GM23338 (cell line): ENCODE results near the gene DNAAF5.

Experiments
- CREB1 ChIP-seq: fragments of 250-450 bp; sonication (Bioruptor Pico); IDR thresholded peaks from 2 replicates; pipeline ENCODE4 v1.5.0; 2020; ENCODE audit warnings: low read depth, mild to moderate bottlenecking, moderate library complexity
- EZH2 ChIP-seq: fragments of 200-600 bp; sonication (generic); IDR thresholded peaks from one replicate; pipeline ENCODE4 v1.8.0; 2017; ENCODE audit warnings: antibody characterized with exemption, mild to moderate bottlenecking, low read depth; ENCODE audit not compliant: unreplicated experiment
- JUNB ChIP-seq: IDR thresholded peaks from one replicate; pipeline ENCODE4 v1.6.1; 2016; ENCODE audit warnings: antibody characterized with exemption; ENCODE audit not compliant: unreplicated experiment
- POLR2AphosphoS5 ChIP-seq: IDR thresholded peaks from 2 replicates; pipeline ENCODE4 v1.6.1; 2016; ENCODE audit warnings: antibody characterized with exemption, low read depth
- TF ChIP-seq, protein P1 (sequence below), 2 experiments: fragments of 200-600 bp in 1 of 2; sonication (generic) in 1 of 2; conservative IDR thresholded peaks; 2 replicates each; pipeline versions ENCODE4 v1.5.1 to v1.6.1; 2016 to 2017; ENCODE audit warnings: antibody characterized with exemption in 2 of 2, low read depth in 2 of 2, mild to moderate bottlenecking in 2 of 2, moderate library complexity in 1 of 2

DNA sequence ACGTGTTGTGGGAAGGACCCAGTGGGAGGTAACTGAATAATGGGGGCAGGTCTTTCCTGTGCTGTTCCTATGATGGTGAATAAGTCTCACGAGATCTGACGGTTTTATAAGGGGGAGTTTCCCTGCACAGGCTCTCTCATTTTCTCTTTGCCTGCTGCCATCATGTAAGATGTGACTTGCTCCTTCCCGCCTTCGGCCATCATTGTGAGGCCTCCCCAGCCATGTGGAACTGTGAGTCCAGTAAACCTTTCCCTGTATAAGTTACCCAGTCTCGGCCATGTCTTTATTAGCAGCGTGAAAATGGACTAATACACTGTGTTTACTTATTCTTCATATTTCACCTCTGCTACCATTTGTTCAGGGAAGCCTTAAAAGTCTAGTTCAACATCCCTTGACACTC is 2.2 kb upstream of the DNAAF5 start:
- TF ChIP-seq, protein P1, sequence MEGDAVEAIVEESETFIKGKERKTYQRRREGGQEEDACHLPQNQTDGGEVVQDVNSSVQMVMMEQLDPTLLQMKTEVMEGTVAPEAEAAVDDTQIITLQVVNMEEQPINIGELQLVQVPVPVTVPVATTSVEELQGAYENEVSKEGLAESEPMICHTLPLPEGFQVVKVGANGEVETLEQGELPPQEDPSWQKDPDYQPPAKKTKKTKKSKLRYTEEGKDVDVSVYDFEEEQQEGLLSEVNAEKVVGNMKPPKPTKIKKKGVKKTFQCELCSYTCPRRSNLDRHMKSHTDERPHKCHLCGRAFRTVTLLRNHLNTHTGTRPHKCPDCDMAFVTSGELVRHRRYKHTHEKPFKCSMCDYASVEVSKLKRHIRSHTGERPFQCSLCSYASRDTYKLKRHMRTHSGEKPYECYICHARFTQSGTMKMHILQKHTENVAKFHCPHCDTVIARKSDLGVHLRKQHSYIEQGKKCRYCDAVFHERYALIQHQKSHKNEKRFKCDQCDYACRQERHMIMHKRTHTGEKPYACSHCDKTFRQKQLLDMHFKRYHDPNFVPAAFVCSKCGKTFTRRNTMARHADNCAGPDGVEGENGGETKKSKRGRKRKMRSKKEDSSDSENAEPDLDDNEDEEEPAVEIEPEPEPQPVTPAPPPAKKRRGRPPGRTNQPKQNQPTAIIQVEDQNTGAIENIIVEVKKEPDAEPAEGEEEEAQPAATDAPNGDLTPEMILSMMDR (conservative IDR thresholded peaks at IDR 0.05; ENCODE audit: low read depth in 2 of 2), result no peak
- no peak for TF ChIP-seq POLR2AphosphoS5
- TF ChIP-seq EZH2, result no peak
- no peak for TF ChIP-seq JUNB
- TF ChIP-seq CREB1, result no peak
